ENCODE results near the gene VWA5B2. TPM values are rescaled to one million over a fixed set of nuclear protein-coding genes. Genes with fewer than 3 reads are reported as not detected.

Gene VWA5B2
- total and polyA plus RNA-seq, 2 of the 13 experiments (the other 11 are each of a cell fraction or from before 2014, with no cell fraction given) = 0.03 to 0.04 TPM

GRCh38 chr3:184185461-184186183 is 43.8 kb upstream of the VWA5B2 start (continued):
- peak; percentile 97 for TF ChIP-seq ZNF687 (CRISPR knock-in tag; IDR thresholded peaks at IDR 0.05)
- peak; percentile 87 for TF ChIP-seq GABPB1 (CRISPR knock-in tag; IDR thresholded peaks at IDR 0.05)
- peak; percentile 86 for TF ChIP-seq DMAP1 (CRISPR knock-in tag; IDR thresholded peaks at IDR 0.05)
- peak; percentile 49; the same call in 1 of the 2 replicates for TF ChIP-seq XBP1 (CRISPR knock-in tag; IDR thresholded peaks at IDR 0.05)
- TF ChIP-seq RBFOX2 (IDR thresholded peaks at IDR 0.05; ENCODE audit: low read depth, low read length) = peak; percentile 86
- no peak for TF ChIP-seq LCORL (IDR thresholded peaks at IDR 0.05)
- peak; percentile 78; the same call in 1 of the 2 replicates for TF ChIP-seq LCORL (CRISPR knock-in tag; IDR thresholded peaks at IDR 0.05)
- 0 out of 2 replicates have a peak, but pooled peaks have one; percentile 43 for TF ChIP-seq ARHGAP35 (CRISPR knock-in tag; IDR thresholded peaks at IDR 0.05; ENCODE audit: borderline replicate concordance)
- 0 out of 2 replicates have a peak, but pooled peaks have one; percentile 40 for TF ChIP-seq NCOA1 (CRISPR knock-in tag; IDR thresholded peaks at IDR 0.05)
- peak; percentile 96 for TF ChIP-seq THAP11 (CRISPR knock-in tag; IDR thresholded peaks at IDR 0.05)
- TF ChIP-seq MTF2 (CRISPR knock-in tag; IDR thresholded peaks at IDR 0.05; ENCODE audit: borderline replicate concordance) = 0 out of 2 replicates have a peak, but pooled peaks have one; percentile 36
- TF ChIP-seq SRSF4 (IDR thresholded peaks at IDR 0.05; ENCODE audit: low read depth, low read length, poor library complexity, severe bottlenecking) = no peak
- no peak for TF ChIP-seq PBX2 (CRISPR knock-in tag; IDR thresholded peaks at IDR 0.05)
- peak; percentile 71 for TF ChIP-seq ZNF772 (CRISPR knock-in tag; IDR thresholded peaks at IDR 0.05)
- 0 out of 2 replicates have a peak, but pooled peaks have one; percentile 31 for TF ChIP-seq KMT2B (CRISPR knock-in tag; IDR thresholded peaks at IDR 0.05)
- no peak for TF ChIP-seq NR1H2 (CRISPR knock-in tag; IDR thresholded peaks at IDR 0.05; ENCODE audit: borderline replicate concordance, low read depth)
- peak; percentile 78; the same call in 1 of the 2 replicates for TF ChIP-seq ZNF205 (CRISPR knock-in tag; IDR thresholded peaks at IDR 0.05)
- TF ChIP-seq ZNF704 (CRISPR knock-in tag; IDR thresholded peaks at IDR 0.05; ENCODE audit: borderline replicate concordance) = no peak
- no peak for TF ChIP-seq ZMAT5 (CRISPR knock-in tag; IDR thresholded peaks at IDR 0.05; ENCODE audit: borderline replicate concordance, low read depth)
- peak; percentile 35; the same call in 1 of the 2 replicates for TF ChIP-seq ZNF362 (CRISPR knock-in tag; IDR thresholded peaks at IDR 0.05; ENCODE audit: borderline replicate concordance)
- peak; percentile 63 for TF ChIP-seq SALL1 (CRISPR knock-in tag; IDR thresholded peaks at IDR 0.05)
- TF ChIP-seq HNRNPK (IDR thresholded peaks at IDR 0.05; ENCODE audit: low read depth, low read length, poor library complexity, severe bottlenecking) = peak; percentile 48

All from HepG2 (cell line).